LNCaP clone FGC (cell line): ENCODE results near the gene POLR2M.

ENCODE experiments used
- DNase-seq: peaks from one replicate; pipeline ENCODE4 v3.0.0-alpha.2; 2011; ENCODE audit warnings: low read depth
- H3K4me3 ChIP-seq: 2 replicates; pipeline ENCODE4 v1.5.1; 2011; ENCODE audit warnings: mild to moderate bottlenecking, low read depth, low read length, control low read depth
- CTCF ChIP-seq: IDR thresholded peaks from 2 replicates; pipeline ENCODE4 v1.5.1; 2012; ENCODE audit warnings: mild to moderate bottlenecking; ENCODE audit not compliant: control insufficient read depth, insufficient read depth; ENCODE audit errors: extremely low read depth

The POLR2M gene

GRCh38 chr15:57706405-57707209, at the start of gene POLR2M:
Gene POLR2M, plus strand, starts transcription at chr15:57706714. Its CDS starts 129 bp downstream, at chr15:57706843.
- peak; percentile 97 for DNase-seq
- no peak for TF ChIP-seq CTCF
- peak within 1 kb of the TSS; percentile 97 for H3K4me3 ChIP-seq

GRCh38 chr15:57657619-57658018, 48.9 kb upstream of the POLR2M start:
- TF ChIP-seq CTCF: no peak

GRCh38 chr15:57662091-57662744, 44.3 kb upstream of the POLR2M start:
- DNase-seq: peak; percentile 99
- H3K4me3 ChIP-seq: peak overlapping the region; percentile 38
- no peak for TF ChIP-seq CTCF

More at GRCh38 chr15:57657619-57658018, 48.9 kb upstream of the POLR2M start:
- DNase-seq: no peak
- H3K4me3 ChIP-seq: no peak overlapping the region

GRCh38 chr15:57662802-57663201, 43.7 kb upstream of the POLR2M start:
- no peak for DNase-seq
- TF ChIP-seq CTCF: no peak

GRCh38 chr15:57663262-57663661, 43.3 kb upstream of the POLR2M start:
- no peak for TF ChIP-seq CTCF
- no peak for DNase-seq
- no peak overlapping the region for H3K4me3 ChIP-seq

More at GRCh38 chr15:57662802-57663201, 43.7 kb upstream of the POLR2M start:
- H3K4me3 ChIP-seq: peak overlapping the region; percentile 38; the same call in 1 of the 2 replicates

GRCh38 chr15:57665194-57665593, 41.3 kb upstream of the POLR2M start:
- no peak overlapping the region for H3K4me3 ChIP-seq
- no peak for DNase-seq
- TF ChIP-seq CTCF: no peak
